SH-SY5Y (cell line): Measurements from ENCODE around the gene TFF2.

Experiments used
- GATA2 ChIP-seq: IDR thresholded peaks from 2 replicates; pipeline ENCODE4 v1.6.1; 2011; ENCODE audit warnings: mild to moderate bottlenecking, low read depth, low read length
- GATA3 ChIP-seq: IDR thresholded peaks from 2 replicates; pipeline ENCODE4 v1.6.1; 2011; ENCODE audit warnings: low read depth, mild to moderate bottlenecking, low read length, moderate library complexity

GRCh38 chr21:42310411-42311001 lies 40.3 kb downstream of the TFF2 start:
- TF ChIP-seq GATA2 (no peak), GATA3 (no peak)
